Measurements from ENCODE around the gene USP9X.

GRCh38 chrX:41085512-41085877 is 250 bp downstream of the USP9X start:
- TF ChIP-seq CTCF (conservative IDR thresholded peaks at IDR 0.05; ENCODE audit: low read length) (no peak), EZH2phosphoT487 (IDR thresholded peaks at IDR 0.05; ENCODE audit: borderline replicate concordance) (no peak)
